GM12892 (cell line): ENCODE results near the gene SLC28A2.

ENCODE experiments used
- POLR2A ChIP-seq: IDR thresholded peaks from 2 replicates; pipeline ENCODE4 v1.6.1; 2011; ENCODE audit warnings: low read depth, low read length, control low read depth
- POLR2AphosphoS5 ChIP-seq: IDR thresholded peaks from 2 replicates; pipeline ENCODE4 v1.6.1; 2011; ENCODE audit warnings: low read depth, low read length, control low read depth
- TAF1 ChIP-seq: IDR thresholded peaks from 2 replicates; pipeline ENCODE4 v1.6.1; 2011; ENCODE audit warnings: low read depth, mild to moderate bottlenecking, control low read depth, low read length, borderline replicate concordance

- TF ChIP-seq POLR2A (no peak), POLR2AphosphoS5 (no peak), TAF1 (no peak)
Observed at GRCh38 chr15:45234562-45235235, 17.3 kb upstream of the SLC28A2 start.
